ENCODE data around the gene SEMA7A.
"Not testable (repeated sequence)": the region's sequence is repeated elsewhere in the genome, so short reads cannot be mapped to it uniquely, and the experiment has no call there.

Gene SEMA7A

DNA sequence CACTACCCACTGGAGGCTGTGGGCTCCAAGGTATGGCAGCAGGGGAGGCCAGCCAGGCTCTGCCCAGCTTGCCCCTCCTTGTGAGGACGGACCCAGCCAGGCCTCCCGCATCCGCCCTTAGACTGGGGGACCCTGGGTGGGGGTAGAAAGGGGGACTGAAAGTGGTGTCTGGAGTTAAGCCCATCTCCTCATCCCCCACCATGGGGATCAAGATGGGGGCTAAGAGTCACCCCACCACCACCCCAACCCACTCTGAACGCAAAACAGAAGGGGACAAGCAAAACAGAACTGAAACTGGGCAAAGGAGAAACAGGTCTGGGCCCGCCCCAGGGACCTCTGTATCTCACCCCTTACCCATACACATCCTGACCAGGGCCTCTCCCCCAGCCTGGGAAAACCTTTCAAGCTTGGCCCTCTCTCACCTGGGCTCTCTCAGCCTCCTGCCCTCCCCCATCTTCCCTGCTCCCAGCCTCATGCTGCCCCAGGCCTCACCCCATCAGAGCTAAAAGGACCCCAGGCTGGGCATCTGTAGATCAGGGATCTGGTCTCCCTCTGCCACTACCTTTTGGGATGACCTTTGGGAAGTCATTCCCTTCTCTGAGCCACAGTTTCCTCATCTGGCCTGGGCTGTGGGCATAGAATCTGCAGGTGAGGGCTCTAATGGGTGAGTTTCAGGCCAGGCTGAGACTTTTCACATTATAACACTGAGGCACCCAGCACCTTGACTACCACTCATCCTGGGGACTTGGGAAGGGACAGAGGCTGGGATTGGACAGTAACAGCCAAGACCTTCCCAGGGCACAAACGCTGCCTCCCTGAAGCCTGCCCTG is 36.3 kb downstream of the SEMA7A start:
- DNase-seq, result no peak

- DNase-seq, result no peak
Measured at GRCh38 chr15:74396445-74397238, 37.1 kb downstream of the SEMA7A start.

GRCh38 chr15:74396146-74396438 is 37.7 kb downstream of the SEMA7A start:
- DNase-seq, result no peak

- no peak for DNase-seq
Measured at GRCh38 chr15:74395319-74396145, 38.2 kb downstream of the SEMA7A start.

- DNase-seq, result no peak
Measured at GRCh38 chr15:74394090-74394846, 39.5 kb downstream of the SEMA7A start.

GRCh38 chr15:74393423-74393822 is 40.3 kb downstream of the SEMA7A start:
- no peak for DNase-seq

GRCh38 chr15:74392902-74393301 is 40.9 kb downstream of the SEMA7A start:
- DNase-seq, result no peak

DNA sequence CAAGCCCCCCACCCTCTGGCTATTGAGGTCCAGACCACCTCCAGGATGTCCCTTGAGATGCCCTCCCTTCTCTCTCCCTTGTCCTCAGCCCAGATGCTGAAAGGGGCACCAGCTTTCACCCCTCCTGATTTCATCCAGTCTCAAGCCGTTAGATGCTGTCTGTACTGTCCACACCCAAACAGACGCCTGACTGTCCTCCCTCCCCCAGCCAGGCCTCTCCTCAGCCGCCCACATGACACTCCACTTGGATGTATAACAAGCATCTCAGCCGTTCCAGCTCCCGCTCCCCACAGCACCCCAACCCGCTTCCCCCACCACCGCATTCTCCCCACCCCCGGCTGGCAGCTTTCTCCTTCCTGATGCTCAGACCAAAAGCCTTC is 41.3 kb downstream of the SEMA7A start:
- DNase-seq, result no peak

DNA sequence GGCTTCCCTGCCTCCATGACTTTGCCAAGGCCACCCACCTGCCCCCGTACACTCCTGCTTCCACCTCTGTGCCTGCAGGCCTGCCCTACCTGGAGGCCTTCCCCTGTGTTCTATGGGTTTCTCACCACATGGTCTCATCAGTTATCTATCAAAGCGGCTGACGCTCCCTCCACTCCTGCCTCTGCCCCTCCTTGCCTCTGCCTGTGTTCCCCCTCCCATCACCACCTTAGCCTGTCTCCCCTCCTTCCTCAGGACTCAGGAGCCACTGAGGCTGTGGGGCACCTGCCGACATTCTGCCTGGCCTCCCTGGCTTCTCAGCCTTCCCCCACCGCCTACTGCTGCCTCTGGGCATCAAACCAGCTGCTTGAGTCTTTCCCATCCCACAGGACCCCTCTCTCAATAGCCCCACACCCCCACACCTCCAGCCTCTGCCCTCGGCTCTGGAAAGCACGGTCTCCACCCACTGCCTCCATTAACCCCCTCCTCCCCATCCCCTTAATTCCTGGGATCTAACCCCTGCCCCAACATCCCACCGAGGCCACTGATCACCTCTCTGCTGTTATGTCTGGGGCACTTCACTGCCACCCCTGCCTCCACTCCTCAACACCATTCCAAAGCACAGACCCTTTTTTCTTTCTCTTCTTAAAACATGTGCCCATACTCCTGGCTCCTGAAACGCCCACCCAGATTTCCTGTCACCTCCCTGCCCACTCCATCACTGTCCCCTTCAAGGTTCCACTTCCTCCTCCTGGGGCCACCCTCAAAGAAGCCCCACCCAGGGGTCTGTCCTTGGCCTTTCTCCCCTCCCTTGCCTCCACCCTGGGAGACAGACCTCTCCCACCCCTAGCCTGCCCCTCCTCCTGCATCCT is 41.9 kb downstream of the SEMA7A start:
- DNase-seq, result no peak

DNA sequence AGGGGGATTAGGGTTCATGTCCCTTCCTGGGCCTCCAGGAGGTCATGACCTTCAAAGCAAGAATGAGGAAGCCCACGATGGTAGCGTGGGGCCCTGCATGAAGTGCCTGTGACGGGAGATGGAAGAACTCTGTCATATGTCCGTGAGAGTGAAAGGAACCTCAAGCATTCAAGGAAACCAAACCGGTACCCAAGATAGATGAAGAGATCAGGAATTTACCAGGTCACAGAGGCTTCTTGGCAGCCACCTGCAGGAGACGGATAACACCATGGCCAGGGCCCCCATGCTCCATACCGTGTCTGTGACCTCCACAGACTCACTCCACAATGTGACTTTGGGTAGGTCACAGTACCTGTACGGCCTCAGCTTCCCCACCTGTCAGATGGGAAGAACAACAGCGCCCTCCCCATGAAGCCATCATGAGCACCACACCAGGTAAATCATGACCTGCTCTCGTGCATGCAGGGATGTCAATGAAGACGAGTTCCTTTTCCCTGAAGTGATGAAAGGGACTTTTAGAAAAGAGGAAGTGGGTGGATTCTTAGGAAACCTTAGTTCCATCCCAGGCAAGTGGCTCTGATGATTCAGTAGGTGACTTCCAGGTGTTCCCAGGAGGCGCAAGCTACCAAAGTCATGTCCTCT is 43.0 kb downstream of the SEMA7A start:
- DNase-seq, result no peak

GRCh38 chr15:74390049-74390646 is 43.6 kb downstream of the SEMA7A start:
- DNase-seq, result not testable (repeated sequence)

GRCh38 chr15:74389241-74390048 is 44.3 kb downstream of the SEMA7A start:
- DNase-seq, result no peak

- DNase-seq, result no peak
Measured at GRCh38 chr15:74388363-74388951, 45.3 kb downstream of the SEMA7A start.

- DNase-seq, result no peak
Measured at GRCh38 chr15:74387621-74388362, 46.0 kb downstream of the SEMA7A start.

DNA sequence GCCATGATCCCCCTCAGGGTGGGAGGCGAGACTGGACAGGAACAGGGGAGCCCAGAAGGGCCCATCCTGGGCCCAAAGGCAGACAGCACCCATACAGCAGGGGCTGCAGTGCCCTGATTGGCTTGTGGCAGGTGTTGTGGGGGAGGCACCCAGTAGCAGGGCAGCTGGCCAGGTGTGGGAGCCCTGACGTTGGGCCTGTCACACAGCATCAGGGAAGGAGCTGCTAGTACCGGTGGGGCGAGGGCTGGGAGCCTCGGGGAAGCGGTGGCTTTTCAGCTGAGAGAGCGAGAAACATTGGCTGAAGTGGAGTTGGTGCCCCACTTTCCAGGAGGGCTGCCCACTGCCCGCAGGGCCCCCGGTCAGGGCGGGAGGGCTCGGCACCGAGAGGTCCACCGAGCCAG is 46.6 kb downstream of the SEMA7A start:
- DNase-seq, result no peak

GRCh38 chr15:74386496-74387140 is 47.1 kb downstream of the SEMA7A start:
- no peak for DNase-seq

GRCh38 chr15:74385733-74386132 is 48.0 kb downstream of the SEMA7A start:
- no peak for DNase-seq

All from NCI-H1417 treated with DMSO at 0.1 percent for 48 hours (cell line).